Loucy (cell line): ENCODE data around the gene RETREG3.
A peak's percentile ranks its signal among the peaks of the same experiment; 100 is the strongest.

Experiments
- H2AFZ ChIP-seq: fragments of 200-600 bp; sonication (generic); 2 replicates; pipeline ENCODE4 v1.6.0; 2016; ENCODE audit warnings: antibody characterized with exemption, mild to moderate bottlenecking, low read length, moderate library complexity
- H3F3A ChIP-seq: fragments of 200-600 bp; 2 replicates; pipeline ENCODE4 v1.6.0; 2016; ENCODE audit warnings: antibody characterized with exemption, low read depth, mild to moderate bottlenecking
- H3K27me3 ChIP-seq: fragments of 200-600 bp; sonication (generic); 2 replicates; pipeline ENCODE4 v1.6.1; 2014; ENCODE audit warnings: low read length, mild to moderate bottlenecking; ENCODE audit not compliant: insufficient read depth, poor library complexity, severe bottlenecking
- H3K36me3 ChIP-seq: fragments of 200-600 bp; sonication (generic); 2 replicates; pipeline ENCODE4 v1.6.1; 2016; ENCODE audit warnings: low read length; ENCODE audit not compliant: insufficient read depth
- H3K4me1 ChIP-seq: fragments of 200-600 bp; sonication (generic); 2 replicates; pipeline ENCODE4 v1.5.1; 2014; ENCODE audit warnings: low read length, mild to moderate bottlenecking; ENCODE audit not compliant: insufficient read depth, poor library complexity, severe bottlenecking
- H3K4me2 ChIP-seq: fragments of 200-600 bp; sonication (generic); 2 replicates; pipeline ENCODE4 v1.6.0; 2014; ENCODE audit warnings: antibody characterized with exemption, low read length, low read depth, mild to moderate bottlenecking; ENCODE audit not compliant: poor library complexity, severe bottlenecking
- H3K4me3 ChIP-seq: fragments of 200-600 bp; sonication (generic); 2 replicates; pipeline ENCODE4 v1.5.1; 2014; ENCODE audit warnings: low read length, mild to moderate bottlenecking, mixed read lengths; ENCODE audit not compliant: poor library complexity, severe bottlenecking
- H3K79me2 ChIP-seq: fragments of 200-600 bp; sonication (generic); 2 replicates; pipeline ENCODE4 v1.6.1; 2014; ENCODE audit warnings: low read length; ENCODE audit not compliant: insufficient read depth
- H3K9ac ChIP-seq: fragments of 200-600 bp; sonication (generic); 2 replicates; pipeline ENCODE4 v1.6.0; 2014; ENCODE audit warnings: mild to moderate bottlenecking, low read depth, low read length, moderate library complexity; ENCODE audit not compliant: poor library complexity, severe bottlenecking
- H3K9me2 ChIP-seq: fragments of 200-600 bp; sonication (generic); replicated peaks from 2 replicates; pipeline ENCODE4 v1.6.1; 2016; ENCODE audit warnings: low read depth, low read length, mixed read lengths
- H3K9me3 ChIP-seq: fragments of 200-600 bp; sonication (generic); 2 replicates; pipeline ENCODE4 v1.6.1; 2014; ENCODE audit warnings: mild to moderate bottlenecking, antibody characterized with exemption, low read length, low read depth; ENCODE audit not compliant: insufficient read depth
- H4K20me1 ChIP-seq: fragments of 200-600 bp; sonication (generic); 2 replicates; pipeline ENCODE4 v1.6.0; 2014; ENCODE audit warnings: antibody characterized with exemption, low read length, mild to moderate bottlenecking; ENCODE audit not compliant: insufficient read depth, poor library complexity, severe bottlenecking
- EZH2phosphoT487 ChIP-seq: fragments of 200-600 bp; IDR thresholded peaks from 2 replicates; pipeline ENCODE4 v1.6.1; 2018; ENCODE audit warnings: antibody characterized with exemption, mild to moderate bottlenecking, moderate library complexity, borderline replicate concordance
- TF ChIP-seq, protein P1 (sequence below): fragments of 200-600 bp; sonication (generic); conservative IDR thresholded peaks from 2 replicates; pipeline ENCODE4 v1.5.1; 2014; ENCODE audit warnings: mild to moderate bottlenecking, antibody characterized with exemption, low read length

Gene RETREG3

DNA sequence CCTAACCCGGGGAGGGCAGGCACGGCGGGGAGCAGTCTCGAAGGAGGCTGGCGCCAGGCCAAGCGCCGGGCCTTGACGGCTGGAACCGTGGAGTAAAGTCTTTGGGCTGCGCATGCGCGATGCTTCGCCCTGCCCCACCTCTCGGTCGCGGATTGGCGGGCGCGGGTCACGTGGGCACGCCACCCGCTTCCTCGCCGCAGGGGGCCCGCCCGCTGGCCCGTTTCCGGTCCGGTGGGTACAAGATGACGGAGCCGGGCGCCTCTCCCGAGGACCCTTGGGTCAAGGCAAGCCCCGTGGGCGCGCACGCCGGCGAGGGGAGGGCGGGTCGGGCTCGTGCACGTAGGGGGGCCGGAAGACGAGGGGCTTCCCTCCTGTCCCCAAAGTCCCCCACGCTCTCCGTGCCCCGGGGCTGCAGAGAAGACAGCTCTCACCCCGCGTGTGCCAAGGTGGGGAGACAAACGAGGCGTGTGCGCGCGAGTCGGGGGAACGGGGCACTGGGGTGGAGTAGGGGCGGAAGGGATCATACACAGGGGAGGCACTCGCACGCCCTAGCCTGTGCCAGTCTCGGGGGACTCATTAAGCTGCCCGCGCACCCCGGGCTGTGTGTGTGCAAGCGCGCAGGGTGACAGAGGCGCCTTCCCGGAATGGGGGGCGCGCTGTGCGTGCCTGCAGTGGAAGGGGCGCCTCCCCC, 42.1 kb downstream of the RETREG3 start, which contains the start of gene MLX:
TSS of gene MLX (plus strand) at position 218 of the 691 bp plus-strand sequence. CDS start at position 243, 25 bp downstream.
- Histone ChIP-seq H3K9ac (peak within 1 kb of the TSS; percentile 92), H3K79me2 (peaks cover 82% of the 10 kb centered on the region), H3K36me3 (peaks cover 34% of the 10 kb centered on the region; the same call in 1 of the 2 replicates), H3K27me3 (no peaks in the 10 kb centered on the region), H2AFZ (peak within 1 kb of the TSS; percentile 67), H3F3A (no peaks in the 10 kb centered on the region; the same call in 1 of the 2 replicates), H3K9me3 (no peaks in the 10 kb centered on the region), H3K4me3 (peak within 1 kb of the TSS; percentile 87), H3K4me2 (peak within 1 kb of the TSS; percentile 93), H3K4me1 (peaks cover 42% of the 10 kb centered on the region), H3K9me2 (no peaks in the 10 kb centered on the region), H4K20me1 (peaks cover 27% of the 10 kb centered on the region)
- no peak for TF ChIP-seq EZH2phosphoT487
- TF ChIP-seq, protein P1, sequence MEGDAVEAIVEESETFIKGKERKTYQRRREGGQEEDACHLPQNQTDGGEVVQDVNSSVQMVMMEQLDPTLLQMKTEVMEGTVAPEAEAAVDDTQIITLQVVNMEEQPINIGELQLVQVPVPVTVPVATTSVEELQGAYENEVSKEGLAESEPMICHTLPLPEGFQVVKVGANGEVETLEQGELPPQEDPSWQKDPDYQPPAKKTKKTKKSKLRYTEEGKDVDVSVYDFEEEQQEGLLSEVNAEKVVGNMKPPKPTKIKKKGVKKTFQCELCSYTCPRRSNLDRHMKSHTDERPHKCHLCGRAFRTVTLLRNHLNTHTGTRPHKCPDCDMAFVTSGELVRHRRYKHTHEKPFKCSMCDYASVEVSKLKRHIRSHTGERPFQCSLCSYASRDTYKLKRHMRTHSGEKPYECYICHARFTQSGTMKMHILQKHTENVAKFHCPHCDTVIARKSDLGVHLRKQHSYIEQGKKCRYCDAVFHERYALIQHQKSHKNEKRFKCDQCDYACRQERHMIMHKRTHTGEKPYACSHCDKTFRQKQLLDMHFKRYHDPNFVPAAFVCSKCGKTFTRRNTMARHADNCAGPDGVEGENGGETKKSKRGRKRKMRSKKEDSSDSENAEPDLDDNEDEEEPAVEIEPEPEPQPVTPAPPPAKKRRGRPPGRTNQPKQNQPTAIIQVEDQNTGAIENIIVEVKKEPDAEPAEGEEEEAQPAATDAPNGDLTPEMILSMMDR = 0 out of 2 replicates have a peak, but pooled peaks have one; percentile 24

DNA sequence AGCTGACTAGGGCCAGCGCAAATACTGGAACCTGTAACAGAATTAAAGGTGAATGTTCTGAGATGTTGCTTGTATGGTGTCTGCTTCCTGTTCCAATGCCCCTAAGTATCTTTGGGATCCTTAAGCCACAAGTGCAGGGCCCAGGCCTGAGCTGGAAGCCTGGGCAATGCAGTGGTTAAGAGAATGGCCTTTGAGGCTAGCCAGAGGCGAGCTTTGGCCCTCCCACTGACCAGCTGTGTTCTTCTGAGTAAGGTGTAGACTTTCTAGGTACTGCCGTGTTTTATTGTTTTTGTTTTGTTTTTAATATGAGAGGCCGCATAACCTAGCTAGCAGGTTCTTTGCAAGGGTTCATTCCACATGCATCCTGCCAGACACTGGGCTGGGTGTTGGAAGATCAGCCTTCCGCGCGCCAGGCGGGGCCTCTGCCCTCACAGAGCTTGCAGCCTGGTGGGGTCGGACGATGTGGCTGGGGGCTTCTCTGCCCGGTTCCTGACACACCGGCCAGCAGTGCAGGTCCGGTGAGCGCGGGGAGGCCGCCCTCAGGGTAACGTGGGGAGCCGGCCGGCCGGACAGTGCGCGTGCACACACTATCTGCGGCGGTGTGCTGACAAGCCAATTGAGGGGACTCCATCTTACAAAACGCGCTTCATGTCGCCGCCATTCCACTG, 42.8 kb downstream of the RETREG3 start:
- Histone ChIP-seq H3K9me2 (no peaks in the 10 kb centered on the region), H3K9ac (peak overlapping the region; percentile 92), H3K79me2 (peaks cover 80% of the 10 kb centered on the region), H3K9me3 (no peaks in the 10 kb centered on the region), H3F3A (no peaks in the 10 kb centered on the region; the same call in 1 of the 2 replicates), H3K4me2 (peak overlapping the region; percentile 93), H2AFZ (peak overlapping the region; percentile 47), H3K4me1 (peaks cover 47% of the 10 kb centered on the region), H3K36me3 (peaks cover 27% of the 10 kb centered on the region; the same call in 1 of the 2 replicates), H3K4me3 (peak overlapping the region; percentile 87), H4K20me1 (peaks cover 27% of the 10 kb centered on the region), H3K27me3 (no peaks in the 10 kb centered on the region)
- TF ChIP-seq, protein P1 = no peak
- TF ChIP-seq EZH2phosphoT487 = no peak

DNA sequence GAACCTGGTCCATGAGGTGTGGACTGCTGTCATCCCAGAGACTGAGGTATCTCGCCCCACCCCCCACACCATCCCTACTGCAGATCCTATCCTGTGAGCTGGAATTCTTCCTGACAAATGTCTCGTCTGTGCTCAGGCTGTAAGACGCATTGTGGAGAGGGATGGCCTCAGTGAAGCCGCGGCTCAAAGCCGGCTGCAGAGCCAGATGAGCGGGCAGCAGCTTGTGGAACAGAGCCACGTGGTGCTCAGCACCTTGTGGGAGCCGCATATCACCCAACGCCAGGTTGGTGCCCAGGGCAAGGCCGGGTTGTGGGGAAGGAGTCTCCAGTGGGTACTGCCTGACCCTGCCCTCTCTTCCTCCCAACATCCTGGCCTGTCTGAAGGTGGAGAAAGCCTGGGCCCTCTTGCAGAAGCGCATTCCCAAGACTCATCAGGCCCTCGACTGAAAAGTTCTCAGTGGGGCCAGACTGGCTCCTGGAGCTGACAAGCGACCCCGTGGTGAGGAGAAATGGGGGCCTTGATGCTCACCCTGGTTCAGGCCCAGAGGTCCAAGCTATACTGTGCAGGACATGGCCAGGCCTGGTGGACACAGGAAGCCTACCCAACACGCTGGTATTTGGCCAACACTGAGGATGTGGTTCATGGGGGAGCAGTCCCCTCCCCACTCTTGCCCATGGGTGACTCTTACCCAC, 43.5 kb downstream of the RETREG3 start:
- Histone ChIP-seq H3K79me2 (peaks cover 80% of the 10 kb centered on the region), H3K4me3 (peak overlapping the region; percentile 87), H3K36me3 (peaks cover 25% of the 10 kb centered on the region; the same call in 1 of the 2 replicates), H3K4me2 (peak overlapping the region; percentile 93), H3K4me1 (peaks cover 47% of the 10 kb centered on the region), H3K9me2 (no peaks in the 10 kb centered on the region), H2AFZ (no peak overlapping the region), H3K9ac (peak overlapping the region; percentile 92), H3F3A (peaks cover 1% of the 10 kb centered on the region; the same call in 1 of the 2 replicates), H3K27me3 (no peaks in the 10 kb centered on the region), H4K20me1 (peaks cover 27% of the 10 kb centered on the region), H3K9me3 (no peaks in the 10 kb centered on the region)
- TF ChIP-seq, protein P1 = no peak
- TF ChIP-seq EZH2phosphoT487 = no peak
